NT2/D1 (cell line): ENCODE results near the gene IL12RB1.
A peak's percentile ranks its signal among the peaks of the same experiment; 100 is the strongest.

Experiments used
- DNase-seq: peaks from one replicate; pipeline ENCODE4 v3.0.0-alpha.2; 2011; ENCODE audit warnings: low read depth, low spot score
- H3K27me3 ChIP-seq: 2 replicates; pipeline ENCODE4 v1.6.0; 2011; ENCODE audit warnings: mild to moderate bottlenecking; ENCODE audit not compliant: insufficient read length, insufficient read depth
- H3K36me3 ChIP-seq: 2 replicates; pipeline ENCODE4 v1.6.1; 2011; ENCODE audit warnings: mild to moderate bottlenecking, low read length, mixed read lengths; ENCODE audit not compliant: insufficient read depth, insufficient read length
- H3K4me1 ChIP-seq: 2 replicates; pipeline ENCODE4 v1.5.1; 2011; ENCODE audit not compliant: insufficient read depth, insufficient read length
- H3K4me3 ChIP-seq: 2 replicates; pipeline ENCODE4 v1.5.1; 2011; ENCODE audit warnings: low read depth; ENCODE audit not compliant: insufficient read length
- H3K9ac ChIP-seq: 2 replicates; pipeline ENCODE4 v1.6.0; 2011; ENCODE audit warnings: low read depth; ENCODE audit not compliant: insufficient read length
- H3K9me3 ChIP-seq: 2 replicates; pipeline ENCODE4 v1.5.1; 2011; ENCODE audit warnings: mild to moderate bottlenecking, low read length; ENCODE audit not compliant: insufficient read depth
- SUZ12 ChIP-seq: IDR thresholded peaks from 2 replicates; pipeline ENCODE4 v1.6.1; 2011; ENCODE audit not compliant: insufficient read length, insufficient read depth; ENCODE audit errors: extremely low read depth
- YY1 ChIP-seq: IDR thresholded peaks from 2 replicates; pipeline ENCODE4 v1.6.1; 2011; ENCODE audit not compliant: insufficient read length, insufficient read depth
- ZNF274 ChIP-seq: IDR thresholded peaks from 2 replicates; pipeline ENCODE4 v1.6.1; 2011; ENCODE audit warnings: mild to moderate bottlenecking, low read depth, low read length

Gene IL12RB1

DNA sequence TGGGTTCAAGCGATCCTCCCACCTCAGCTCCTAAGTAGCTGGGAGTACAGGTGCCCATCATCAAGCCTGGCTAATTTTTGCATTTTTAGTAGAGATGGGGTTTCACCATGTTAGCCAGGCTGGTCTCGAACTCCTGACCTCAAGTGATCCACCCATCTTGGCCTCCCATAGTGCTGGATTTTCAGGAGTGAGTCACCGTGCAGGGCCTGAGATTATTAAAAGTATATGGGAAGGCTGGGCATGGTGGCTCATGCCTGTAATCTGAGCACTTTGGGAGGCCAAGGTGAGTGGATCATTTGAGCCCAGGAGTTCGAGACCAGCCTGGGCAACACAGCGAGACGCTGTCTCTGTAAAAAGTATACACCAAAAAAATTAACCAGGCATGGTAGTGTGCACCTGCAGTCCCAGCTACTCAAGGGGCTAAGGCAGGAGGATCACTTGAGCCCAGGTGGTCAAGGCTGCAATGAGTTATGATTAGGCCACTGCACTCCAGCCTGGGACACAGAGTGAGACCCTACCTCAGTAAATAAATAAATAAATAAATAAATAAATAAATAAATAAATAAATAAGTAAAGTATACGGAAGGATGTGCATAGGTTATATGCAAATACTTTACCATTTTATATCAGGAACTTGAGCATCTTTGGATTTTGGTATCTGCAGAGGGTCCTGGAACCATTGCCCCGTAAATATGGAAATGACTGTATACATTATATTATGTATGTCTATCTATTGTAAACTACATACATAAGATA is 854 bp downstream of the IL12RB1 start:
- no peak overlapping the region for H3K4me3 ChIP-seq
- H3K9me3 ChIP-seq = no peaks in the 10 kb centered on the region
- no peak for DNase-seq
- no peaks in the 10 kb centered on the region for H3K4me1 ChIP-seq
- TF ChIP-seq SUZ12 = no peak
- TF ChIP-seq ZNF274 = no peak
- TF ChIP-seq YY1 = no peak
- no peak overlapping the region for H3K9ac ChIP-seq
- no peaks in the 10 kb centered on the region for H3K27me3 ChIP-seq
- H3K36me3 ChIP-seq = no peaks in the 10 kb centered on the region

DNA sequence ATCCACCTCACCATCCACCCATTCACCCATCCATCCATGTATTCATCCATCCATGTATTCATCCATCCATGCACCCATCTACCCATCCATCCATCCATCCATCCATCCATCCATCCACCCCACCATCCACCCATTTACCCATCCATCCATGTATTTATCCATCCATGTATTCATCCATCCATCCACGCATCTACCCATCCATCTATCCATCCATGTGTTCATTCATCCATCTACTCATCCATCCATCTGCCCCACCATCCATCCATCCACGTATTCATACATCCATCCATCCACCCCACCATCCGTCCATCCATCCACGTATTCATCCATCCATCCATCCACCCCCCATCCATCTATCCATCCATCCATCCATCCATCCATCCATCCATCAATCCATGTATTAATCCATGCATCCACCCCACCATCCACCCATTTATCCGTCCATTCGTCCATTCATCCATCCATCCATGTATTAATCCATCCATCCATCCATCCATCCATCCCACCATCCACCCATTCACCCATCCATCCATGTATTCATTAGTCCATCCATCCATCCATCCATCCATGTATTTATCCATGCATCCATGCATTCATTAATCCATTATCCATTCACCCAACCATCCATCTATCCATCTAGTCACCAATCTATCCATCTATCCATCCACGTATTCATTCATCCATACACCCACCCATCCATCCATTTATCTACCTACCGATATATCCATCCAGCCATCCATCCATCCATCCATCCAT is 2.6 kb downstream of the IL12RB1 start:
- Histone ChIP-seq H3K27me3 (no peaks in the 10 kb centered on the region), H3K9me3 (no peaks in the 10 kb centered on the region), H3K9ac (no peak overlapping the region), H3K36me3 (no peaks in the 10 kb centered on the region), H3K4me1 (peaks cover 2% of the 10 kb centered on the region), H3K4me3 (no peak overlapping the region)
- TF ChIP-seq YY1 (no peak), ZNF274 (no peak)
- DNase-seq = no peak

DNA sequence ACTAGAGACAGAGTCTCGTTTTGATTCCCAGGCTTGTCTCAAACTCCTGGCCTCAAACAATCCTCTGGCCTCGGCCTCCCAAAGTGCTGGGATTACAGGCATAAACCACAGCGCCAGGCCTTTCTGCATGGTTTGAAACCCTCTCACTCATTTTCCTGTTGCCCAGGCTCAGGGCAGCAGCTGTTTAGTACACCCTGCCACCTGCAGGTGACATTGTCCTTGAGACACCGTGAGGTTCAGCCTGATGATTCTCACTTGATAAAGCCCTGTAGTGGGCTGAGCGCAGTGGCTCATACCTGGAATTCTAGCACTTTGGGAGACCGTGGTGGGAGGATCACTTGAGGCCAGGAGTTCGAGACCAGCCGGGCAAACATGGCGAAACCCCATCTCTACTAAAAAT is 12.5 kb downstream of the IL12RB1 start:
- no peak for TF ChIP-seq ZNF274
- TF ChIP-seq SUZ12 = no peak
- TF ChIP-seq YY1 = no peak
- no peak for DNase-seq
- Histone ChIP-seq H3K4me1 (peaks cover 6% of the 10 kb centered on the region), H3K9ac (peak overlapping the region; percentile 36), H3K27me3 (no peaks in the 10 kb centered on the region), H3K4me3 (no peak overlapping the region), H3K9me3 (no peaks in the 10 kb centered on the region), H3K36me3 (no peaks in the 10 kb centered on the region)

DNA sequence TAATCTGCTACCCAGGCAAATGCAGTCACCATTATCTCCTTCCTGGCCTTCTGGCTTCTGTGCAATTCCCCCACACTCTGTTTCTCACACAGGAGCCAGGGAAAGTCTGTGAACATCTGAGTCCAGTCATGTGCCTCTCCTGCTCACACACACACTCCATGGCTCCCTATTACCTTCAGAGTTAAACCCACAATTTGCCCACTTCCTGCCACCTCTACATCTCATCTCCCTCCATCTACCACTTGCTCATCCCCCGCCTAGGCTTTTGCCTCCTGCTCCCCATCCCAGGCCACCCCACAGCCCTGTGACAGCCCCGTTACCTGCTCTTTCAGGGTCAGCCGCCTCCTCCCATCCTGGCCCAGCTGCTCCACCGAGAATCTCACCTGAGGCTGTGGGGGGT is 13.5 kb downstream of the IL12RB1 start:
- TF ChIP-seq YY1 (no peak), SUZ12 (no peak), ZNF274 (no peak)
- no peak for DNase-seq
- Histone ChIP-seq H3K9me3 (no peaks in the 10 kb centered on the region), H3K36me3 (no peaks in the 10 kb centered on the region), H3K4me3 (no peak overlapping the region), H3K9ac (no peak overlapping the region), H3K4me1 (peaks cover 6% of the 10 kb centered on the region), H3K27me3 (no peaks in the 10 kb centered on the region)

DNA sequence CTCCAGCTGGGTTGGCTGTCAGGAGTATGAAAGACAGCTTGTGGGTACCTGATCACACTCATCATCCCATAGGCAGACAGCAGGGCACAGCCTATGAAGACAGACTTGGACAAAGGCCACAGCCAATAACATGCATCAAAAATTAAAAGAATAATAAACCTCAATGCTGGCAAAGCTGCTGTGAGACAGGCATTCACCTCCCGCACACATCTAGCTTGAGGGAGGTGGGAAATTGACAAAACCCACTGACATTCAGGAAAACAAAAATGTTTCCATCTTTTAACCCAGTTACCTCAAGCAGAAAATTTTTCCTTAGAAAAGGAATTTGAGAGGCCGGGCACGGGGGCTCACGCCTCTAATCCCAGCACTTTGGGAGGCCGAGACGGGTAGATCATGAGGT is 14.4 kb downstream of the IL12RB1 start:
- no peak for DNase-seq
- TF ChIP-seq ZNF274 (no peak), SUZ12 (no peak), YY1 (no peak)
- no peaks in the 10 kb centered on the region for H3K27me3 ChIP-seq
- peaks cover 6% of the 10 kb centered on the region for H3K4me1 ChIP-seq
- H3K9me3 ChIP-seq = no peaks in the 10 kb centered on the region
- H3K36me3 ChIP-seq = no peaks in the 10 kb centered on the region
- H3K9ac ChIP-seq = no peak overlapping the region
- no peak overlapping the region for H3K4me3 ChIP-seq

DNA sequence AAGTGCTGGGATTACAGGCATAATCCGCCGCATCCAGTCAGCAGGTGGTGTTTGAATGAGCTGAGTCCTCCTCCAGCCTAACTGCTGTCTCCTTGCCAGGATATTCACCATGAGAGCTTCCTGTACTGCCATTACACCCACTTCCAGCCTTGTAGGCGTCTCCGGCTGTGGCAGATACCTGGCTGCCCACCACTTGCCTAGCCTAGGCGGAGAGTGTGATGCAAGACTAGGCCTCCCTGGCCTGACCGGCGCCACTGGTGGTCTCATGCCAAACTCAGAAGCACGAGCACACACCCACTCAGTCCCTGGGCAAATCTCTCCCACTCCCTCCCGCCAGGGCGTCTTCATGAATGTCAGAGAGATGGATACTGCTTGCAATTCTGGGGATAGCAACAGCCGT is 16.6 kb downstream of the IL12RB1 start:
- H3K27me3 ChIP-seq = no peaks in the 10 kb centered on the region
- TF ChIP-seq SUZ12 (no peak), ZNF274 (no peak), YY1 (no peak)
- no peaks in the 10 kb centered on the region for H3K36me3 ChIP-seq
- H3K9me3 ChIP-seq = no peaks in the 10 kb centered on the region
- DNase-seq = no peak
- peaks cover 3% of the 10 kb centered on the region for H3K4me1 ChIP-seq
- H3K4me3 ChIP-seq = no peak overlapping the region
- no peak overlapping the region for H3K9ac ChIP-seq

DNA sequence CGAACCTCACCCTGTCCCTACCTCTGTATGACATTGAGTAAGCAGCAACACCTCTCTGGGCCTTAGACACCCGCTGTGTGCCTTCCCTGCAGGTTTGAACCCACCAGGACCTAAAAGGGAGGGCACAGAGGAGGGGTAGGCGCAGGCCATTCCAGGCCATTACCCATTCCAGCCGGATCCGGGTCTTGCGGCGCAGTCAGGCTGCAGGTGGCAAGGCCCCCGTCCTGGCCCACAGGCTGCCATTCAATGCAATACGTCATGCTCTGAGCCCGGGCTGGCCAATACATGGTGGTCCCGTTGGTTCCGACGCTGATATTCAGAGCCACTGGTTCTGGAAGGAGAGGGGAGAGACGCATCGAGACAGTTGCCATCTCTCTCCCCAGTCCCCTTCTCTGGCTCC is 17.4 kb downstream of the IL12RB1 start:
- peaks cover 3% of the 10 kb centered on the region for H3K4me1 ChIP-seq
- no peak overlapping the region for H3K4me3 ChIP-seq
- no peaks in the 10 kb centered on the region for H3K9me3 ChIP-seq
- no peaks in the 10 kb centered on the region for H3K36me3 ChIP-seq
- H3K9ac ChIP-seq = no peak overlapping the region
- no peak for DNase-seq
- H3K27me3 ChIP-seq = no peaks in the 10 kb centered on the region
- no peak for TF ChIP-seq SUZ12
- TF ChIP-seq YY1 = no peak
- TF ChIP-seq ZNF274 = no peak
